Measurements from ENCODE around the gene SH3PXD2A.

DNA sequence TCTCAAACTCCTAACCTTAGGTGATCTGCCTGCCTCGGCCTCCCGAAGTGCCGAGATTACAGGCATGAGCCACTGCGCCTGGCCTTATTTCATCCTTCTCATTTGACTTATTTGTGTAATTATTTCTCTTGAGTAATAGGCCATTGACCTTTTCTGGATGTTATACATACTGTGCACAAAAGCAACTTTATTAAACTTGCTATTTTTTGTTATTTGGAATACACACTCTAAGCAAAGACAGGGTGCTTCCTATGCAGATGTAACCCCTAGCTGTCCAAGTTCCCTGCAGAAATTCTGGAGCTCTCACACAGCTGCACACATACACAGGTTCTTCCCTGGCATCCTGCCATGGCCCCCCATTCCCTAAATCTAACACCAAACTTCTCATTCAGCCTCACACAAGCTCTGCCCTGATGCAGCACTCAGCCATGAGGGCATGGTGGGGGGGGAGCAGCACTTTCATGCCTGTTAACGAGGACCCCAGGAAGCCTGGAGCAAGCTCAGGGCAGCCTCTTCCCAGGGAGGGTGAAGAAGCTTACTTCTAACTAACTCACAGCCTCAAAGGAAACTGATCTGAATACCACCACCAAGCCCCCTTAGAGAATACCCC, 33.2 kb downstream of the SH3PXD2A start:
- TF ChIP-seq EZH2 (IDR thresholded peaks at IDR 0.05), result no peak
- TF ChIP-seq, protein P1, sequence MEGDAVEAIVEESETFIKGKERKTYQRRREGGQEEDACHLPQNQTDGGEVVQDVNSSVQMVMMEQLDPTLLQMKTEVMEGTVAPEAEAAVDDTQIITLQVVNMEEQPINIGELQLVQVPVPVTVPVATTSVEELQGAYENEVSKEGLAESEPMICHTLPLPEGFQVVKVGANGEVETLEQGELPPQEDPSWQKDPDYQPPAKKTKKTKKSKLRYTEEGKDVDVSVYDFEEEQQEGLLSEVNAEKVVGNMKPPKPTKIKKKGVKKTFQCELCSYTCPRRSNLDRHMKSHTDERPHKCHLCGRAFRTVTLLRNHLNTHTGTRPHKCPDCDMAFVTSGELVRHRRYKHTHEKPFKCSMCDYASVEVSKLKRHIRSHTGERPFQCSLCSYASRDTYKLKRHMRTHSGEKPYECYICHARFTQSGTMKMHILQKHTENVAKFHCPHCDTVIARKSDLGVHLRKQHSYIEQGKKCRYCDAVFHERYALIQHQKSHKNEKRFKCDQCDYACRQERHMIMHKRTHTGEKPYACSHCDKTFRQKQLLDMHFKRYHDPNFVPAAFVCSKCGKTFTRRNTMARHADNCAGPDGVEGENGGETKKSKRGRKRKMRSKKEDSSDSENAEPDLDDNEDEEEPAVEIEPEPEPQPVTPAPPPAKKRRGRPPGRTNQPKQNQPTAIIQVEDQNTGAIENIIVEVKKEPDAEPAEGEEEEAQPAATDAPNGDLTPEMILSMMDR (IDR thresholded peaks at IDR 0.05), result no peak
- no peak for TF ChIP-seq EZH2phosphoT487 (IDR thresholded peaks at IDR 0.05)

Data from neural progenitor cell (in vitro differentiated cells).